DMS114 treated with DMSO at 0.1 percent for 48 hours (cell line): ENCODE results near the gene ENKUR.

Source experiments
- DNase-seq: peaks from one replicate; lab custom pipeline; 2025; ENCODE audit not compliant: unreplicated experiment; lab: John Stamatoyannopoulos, UW

The ENKUR gene

GRCh38 chr10:24950439-24950838, 65.5 kb downstream of the ENKUR start:
- DNase-seq = no peak

GRCh38 chr10:24949616-24950015, 66.3 kb downstream of the ENKUR start:
- DNase-seq = no peak

GRCh38 chr10:24947304-24948097, 68.5 kb downstream of the ENKUR start:
- DNase-seq = no peak

GRCh38 chr10:24944512-24945255, 71.3 kb downstream of the ENKUR start:
- no peak for DNase-seq

GRCh38 chr10:24938525-24938924, 77.4 kb downstream of the ENKUR start:
- no peak for DNase-seq

GRCh38 chr10:24938076-24938475, 77.9 kb downstream of the ENKUR start:
- DNase-seq = no peak

- no peak for DNase-seq
Observed at GRCh38 chr10:24935504-24936292, 80.3 kb downstream of the ENKUR start.
